ENCODE measurements around the gene BIK.
"Not testable (repeated sequence)": the region's sequence is repeated elsewhere in the genome, so short reads cannot be mapped to it uniquely, and the experiment has no call there.

BIK gene

DNA sequence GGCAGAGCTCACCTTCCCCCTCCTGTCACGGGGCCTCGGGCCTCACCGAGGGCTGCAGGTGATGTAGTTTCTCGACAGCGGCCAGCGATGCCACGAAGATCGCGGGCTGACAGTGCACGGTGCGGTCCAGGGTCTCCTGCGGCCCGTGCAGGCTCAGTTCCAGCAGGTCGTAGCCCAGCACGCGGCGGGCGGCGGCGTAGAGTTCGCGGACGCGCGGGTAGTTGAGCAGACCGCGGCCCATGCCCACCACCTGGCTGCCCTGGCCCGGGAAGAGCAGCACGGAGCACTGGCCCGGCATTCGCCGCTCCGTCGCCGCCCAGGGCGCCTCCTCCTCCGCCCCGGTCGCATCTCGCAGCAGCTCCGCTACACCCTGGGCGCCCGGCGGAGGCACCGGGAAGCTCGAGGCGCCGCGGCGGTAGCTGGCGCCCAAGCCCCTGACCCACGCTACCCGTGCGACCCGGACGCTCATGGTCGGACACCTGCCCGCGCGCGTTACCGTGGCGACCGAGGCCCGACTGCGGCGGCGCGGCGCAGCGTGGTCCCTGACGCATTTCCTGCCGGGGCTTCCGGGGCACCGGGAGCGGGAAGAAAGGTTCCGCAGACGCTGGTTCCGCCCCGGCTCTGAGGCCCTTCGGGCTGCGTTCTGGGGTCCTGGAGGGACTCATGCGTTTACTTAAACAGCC is 32.5 kb downstream of the BIK start, which contains the start of gene MCAT:
MCAT (minus strand) TSS at position 519 of the 683 bp plus-strand sequence; CDS start at position 469, 50 bp downstream.
- DNase-seq, result peak; percentile 72

DNA sequence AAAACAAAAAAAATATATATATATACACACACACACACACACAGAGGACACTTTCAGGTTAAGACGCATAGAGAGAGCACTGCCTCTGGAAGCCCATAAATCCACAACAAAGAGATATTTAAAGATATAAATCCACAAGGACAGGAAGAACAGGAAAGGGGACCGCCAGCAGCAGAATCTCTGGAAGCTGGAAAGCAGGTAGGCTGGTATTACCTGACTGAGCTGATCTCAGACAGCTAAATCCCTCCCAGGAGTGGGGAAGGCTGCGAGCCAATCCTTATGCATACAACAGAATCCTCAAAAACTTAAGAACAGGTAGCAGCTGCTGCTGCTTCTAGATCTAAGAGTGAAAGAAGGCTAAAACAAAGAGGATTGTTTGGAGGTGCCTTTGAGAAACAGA is 34.4 kb downstream of the BIK start:
- no peak for DNase-seq

DNA sequence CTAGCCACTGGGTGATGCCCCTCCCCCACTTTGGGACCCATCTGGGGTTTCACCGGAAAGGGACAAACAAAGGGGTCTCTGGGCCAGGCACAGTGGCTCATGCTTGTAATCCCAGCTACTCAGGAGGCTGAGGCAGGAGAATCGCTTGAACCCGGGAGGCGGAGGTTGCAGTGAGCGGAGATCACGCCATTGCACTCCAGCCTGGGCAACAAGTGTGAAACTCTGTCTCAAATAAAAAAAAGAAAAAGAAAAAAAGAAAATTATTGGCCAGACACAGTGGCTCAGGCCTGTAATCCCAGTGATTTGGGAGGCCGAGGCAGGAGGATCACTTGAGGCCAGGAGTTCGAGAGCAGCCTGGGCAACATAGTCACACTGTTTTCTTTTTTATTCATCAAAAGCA is 34.8 kb downstream of the BIK start:
- DNase-seq, result not testable (repeated sequence)

DNA sequence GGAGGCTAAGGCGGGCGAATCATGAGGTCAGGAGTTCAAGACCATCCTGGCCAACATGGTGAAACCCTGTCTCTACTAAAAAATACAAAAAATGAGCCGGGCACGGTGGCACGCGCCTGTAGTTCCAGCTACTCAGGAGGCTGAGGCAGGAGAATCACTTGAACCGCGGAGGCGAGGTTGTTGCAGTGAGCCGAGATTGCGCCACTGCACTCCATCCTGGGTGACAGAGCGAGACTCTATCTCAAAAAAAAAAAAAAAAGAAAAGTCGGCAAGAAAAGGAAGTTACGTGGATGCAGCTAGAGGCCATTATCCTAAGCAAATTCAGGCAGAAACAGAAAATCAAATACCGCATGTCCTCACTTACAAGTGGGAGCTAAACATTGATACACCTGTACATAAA is 35.8 kb downstream of the BIK start:
- not testable (repeated sequence) for DNase-seq

DNA sequence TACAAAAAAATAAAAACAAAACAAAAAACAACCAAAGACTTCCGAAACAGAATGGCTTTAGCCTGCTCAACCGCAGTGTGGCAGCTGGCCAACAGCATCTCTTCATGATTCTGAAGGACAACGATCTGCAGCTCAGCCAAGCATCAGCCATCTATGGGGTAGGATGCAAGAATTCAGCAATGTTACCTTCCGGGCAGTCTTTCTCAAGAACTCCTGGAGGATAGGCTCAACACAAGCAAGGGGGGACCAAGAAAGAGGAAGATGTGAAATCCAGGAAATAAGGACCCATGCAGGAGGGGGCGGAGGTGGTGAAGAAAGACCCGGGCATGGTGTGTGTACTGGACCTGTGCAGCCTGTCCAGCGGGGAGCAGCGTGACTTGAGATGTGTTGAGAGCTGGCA is 37.3 kb downstream of the BIK start:
- DNase-seq, result no peak

DNA sequence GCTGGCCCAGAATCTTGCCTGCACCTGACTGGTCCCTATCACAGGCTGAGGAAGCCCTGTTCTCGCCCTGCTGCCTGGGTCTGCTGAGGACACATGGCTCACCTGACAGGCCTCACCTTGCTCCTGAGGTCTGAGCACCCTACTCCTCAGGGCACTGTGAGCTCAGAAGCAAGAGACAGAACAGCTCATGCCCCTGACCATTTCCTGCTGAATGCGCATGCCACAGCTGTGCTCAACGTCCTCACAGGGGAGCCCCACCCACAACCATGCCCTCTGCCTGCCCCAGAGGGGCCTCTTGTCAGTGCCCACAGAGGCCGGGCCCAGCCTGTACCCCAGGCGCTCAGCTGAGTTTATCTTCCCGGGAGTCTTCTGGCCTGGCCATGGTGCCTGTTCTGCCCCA is 38.0 kb downstream of the BIK start:
- no peak for DNase-seq

DNA sequence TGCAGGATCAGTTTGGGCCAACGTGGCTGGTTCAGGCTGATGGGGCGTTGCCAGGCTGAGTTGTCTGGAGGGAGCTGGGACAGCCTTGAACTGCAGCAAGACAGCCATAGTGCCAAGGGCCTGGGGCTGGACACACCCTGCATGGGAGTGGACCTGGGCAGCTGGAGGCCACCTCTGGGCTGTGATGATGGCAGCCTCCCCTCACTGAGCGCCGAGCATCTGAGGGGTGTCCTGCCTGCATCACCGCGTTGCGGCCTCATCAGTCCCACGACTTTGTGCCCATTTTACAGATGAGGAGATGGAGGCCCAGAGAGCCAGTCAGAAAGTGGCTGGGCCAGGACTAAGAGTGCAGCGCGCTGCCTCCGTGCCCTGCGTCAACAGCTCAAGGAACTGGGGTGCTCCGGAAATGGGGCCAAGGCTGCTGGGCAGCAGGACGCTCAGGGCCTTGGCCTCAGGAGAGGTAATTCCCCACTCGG is 40.2 kb downstream of the BIK start:
- DNase-seq, result no peak

DNA sequence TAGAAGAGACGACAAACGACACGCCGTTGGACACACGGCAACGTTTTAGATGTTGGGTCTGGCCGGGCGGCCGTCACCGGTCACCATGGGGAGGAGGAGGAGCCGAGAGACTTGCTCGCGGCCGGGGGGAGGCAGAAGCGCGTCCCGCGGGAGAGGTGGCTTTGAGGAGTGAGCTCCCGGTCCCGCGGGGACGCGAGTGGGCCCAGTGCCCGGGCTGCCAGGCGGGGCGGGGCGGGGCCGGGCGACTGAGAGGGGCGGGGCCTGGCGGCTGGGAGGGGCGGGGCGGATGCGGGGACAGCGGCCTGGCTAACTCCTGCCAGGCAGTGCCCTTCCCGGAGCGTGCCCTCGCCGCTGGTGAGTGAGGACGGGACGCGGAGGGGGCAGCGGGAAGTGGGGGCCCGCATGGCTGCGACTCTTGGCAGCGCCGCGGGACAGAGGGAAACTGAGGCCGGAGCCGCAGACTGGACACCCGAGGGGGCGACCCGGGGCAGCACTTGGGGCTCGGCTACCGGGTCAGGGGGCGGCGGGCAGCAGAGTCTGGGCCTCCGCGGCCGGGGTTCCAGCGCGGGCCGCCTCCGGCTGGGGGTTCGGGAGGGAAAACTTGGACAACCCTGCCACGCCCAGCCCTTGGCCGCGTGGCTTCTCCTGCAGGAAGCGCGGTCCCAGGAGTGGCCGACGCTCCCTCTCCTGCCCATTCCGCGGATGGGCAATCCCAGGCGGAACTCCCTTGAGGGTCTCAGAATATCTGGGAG is 40.9 kb downstream of the BIK start, which contains the start of gene TSPO:
TSPO (plus strand) TSS at position 309 of the 752 bp plus-strand sequence. CDS start 7,680 bp downstream, outside the sequence.
- DNase-seq, result peak; percentile 48

DNA sequence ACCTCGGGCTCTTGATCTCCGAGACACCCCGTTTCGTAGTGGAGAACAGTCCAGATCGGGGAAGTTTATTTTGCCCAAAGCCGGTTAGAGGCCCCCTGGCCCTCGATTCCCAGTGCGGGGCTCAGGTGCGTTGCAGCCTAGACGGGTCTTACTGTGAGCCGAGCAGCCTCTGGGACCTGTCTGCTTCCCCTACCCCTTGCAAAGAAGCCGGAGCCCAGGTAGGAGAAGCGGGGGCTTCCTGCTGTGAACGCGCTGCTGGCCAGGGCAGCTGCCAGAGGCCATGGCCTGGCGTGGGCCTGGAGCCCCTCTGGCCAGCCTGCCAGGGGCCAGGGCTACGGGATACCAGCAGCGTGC is 41.4 kb downstream of the BIK start:
- no peak for DNase-seq

DNA sequence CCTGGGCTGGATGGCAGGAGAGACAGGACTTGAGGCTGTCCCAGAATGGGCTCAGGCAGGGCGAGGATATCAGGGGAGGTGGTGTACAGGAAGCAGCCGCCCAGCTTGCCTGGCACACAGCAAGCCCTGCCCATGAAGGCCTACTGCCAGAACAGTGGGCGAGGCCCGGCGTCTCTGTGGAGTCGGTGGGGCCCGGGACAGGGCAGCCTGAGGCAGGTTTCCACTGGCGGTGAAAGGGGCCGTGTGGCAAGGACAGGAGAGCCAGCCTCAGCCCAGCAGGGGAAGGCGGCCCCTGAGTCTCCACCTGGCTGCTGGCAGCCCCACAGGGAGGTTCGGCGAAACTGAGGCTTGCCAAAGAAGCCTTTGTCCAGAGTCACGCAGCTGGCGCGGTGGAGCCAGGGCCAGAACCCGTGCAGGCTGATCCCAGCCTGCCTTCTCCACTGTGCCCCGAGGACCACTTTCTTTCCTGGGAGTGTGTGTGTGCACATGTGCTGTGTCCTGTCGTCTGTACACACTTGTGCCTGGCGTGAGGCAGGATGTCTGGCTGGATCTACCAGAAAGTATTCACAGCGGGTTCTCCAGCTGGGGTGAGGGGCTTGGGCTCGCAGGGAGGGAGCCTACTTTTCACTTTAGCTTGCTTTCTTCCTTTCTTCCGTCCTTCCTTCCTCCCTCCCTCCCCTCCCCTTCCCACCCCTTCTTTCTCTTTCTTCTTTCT is 42.0 kb downstream of the BIK start:
- peak; percentile 57 for DNase-seq

DNA sequence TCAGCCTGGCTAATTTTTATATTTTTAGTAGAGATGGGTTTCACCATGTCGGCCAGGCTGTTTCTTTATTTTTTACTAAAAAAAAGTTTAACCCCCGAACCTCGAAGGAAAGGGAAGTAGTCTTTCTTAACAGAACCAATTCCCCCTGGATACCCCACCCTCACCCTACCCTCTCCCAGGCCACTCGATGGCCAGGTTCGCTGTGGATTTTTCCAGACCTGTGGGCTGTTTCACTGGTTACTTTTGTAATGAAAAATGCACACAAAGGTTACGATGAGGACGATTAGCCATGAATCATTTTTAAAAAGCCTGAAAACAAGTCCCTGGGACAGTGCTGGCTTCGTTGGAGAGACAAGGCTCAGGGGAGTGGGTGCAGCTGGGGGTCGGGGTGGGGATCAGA is 43.3 kb downstream of the BIK start:
- DNase-seq, result no peak

DNA sequence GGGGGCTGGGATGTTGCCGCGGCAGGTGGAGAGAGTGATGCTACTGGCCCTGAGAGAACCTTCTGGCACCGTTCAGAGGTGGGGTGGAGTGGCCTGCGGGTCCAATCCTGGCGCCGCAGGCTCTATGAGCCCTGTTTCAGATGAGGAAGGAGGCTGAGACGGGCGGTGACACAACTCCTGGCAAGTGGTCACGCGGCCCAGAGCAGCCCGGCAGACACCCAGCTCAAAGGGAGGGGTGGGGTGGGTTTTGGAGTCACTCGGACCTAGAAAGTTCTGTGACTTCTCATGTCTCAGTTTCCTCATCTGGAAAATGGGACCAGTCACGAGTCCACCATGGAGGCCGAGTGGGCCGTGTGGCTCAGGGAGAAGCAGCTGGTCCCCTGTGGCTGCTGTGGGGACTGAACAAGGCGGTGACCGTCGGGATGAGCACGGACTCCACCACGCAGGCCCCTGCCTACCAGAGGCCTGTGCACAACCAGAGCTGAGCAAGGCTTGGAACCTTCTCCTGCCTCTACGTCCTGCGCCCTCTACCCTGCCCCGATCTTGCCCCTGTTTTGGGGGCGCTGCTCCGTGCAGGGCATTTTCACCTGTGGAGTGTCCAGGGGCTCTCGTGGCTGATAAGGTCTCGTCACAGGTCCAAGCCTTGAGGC is 44.5 kb downstream of the BIK start:
- DNase-seq, result no peak

DNA sequence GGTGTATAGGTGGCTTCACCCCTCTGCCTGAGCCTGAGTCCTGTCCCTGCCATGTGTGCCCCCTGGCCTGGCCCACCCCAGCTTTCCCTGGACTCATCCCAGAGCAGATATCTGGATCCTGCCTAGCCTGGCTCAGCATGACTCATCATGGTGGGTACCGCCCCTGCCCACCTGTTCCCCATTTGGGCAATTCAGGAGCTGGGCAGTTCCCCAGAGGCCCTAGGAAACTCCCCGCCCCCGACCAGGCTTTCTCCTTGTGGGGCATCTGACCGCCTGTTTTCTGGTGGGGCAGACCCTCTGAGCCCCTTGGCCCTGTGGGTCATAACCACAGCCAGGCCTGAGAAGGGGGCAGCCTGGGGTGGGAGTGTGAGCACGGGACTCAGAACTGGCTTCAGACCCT is 45.2 kb downstream of the BIK start:
- DNase-seq, result no peak

DNA sequence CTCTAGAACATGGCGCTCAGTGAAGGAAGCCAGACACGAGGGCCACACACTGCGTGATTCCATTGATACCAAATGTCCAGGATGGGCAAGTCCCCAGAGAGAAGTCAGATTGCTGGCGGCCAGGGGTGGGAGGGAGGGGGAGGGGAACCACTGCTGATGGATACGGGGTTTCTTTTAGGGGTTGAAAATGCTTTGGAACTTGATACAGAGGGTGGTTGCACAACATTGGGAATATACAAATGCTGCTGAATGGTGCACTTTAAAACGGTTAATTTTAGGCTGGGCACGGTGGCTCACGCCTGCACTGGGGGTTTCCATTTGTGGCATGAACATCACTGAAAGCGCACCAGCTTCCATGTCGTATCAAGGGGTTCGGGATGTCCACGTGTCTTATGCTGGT is 45.9 kb downstream of the BIK start:
- DNase-seq, result no peak

DNA sequence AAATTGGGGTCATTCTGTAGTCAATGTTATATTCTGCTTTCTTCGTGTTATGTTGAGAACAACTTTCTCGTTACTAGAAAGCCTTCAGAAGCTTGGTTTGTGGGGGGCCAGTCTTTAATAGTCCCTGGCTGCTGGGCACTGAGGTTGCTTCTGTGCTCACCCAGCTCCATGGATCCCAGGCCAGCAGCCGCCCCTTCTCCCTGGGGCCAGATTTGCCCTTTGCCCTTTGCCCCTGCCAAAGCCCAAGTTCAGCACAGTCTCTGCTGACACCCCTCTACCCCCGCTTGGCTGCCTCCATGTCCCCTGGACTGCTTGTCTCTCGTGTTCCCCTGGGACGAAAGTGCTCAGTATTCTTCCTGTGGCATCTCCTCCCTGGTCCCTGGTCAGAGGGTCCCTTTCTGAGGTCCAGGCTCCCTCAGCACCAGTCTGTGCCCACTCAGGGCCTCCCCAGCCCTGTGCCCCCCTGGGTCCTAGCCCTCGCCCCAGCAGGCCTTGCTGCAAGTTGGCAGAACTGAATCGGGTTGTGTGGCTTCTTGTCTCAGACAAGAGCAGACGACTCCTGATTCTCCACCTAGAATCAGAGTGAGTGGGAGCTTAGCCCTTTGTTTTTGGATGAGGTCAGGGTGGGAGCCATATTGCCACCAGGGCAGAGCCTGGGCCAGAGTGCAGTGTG is 47.5 kb downstream of the BIK start:
- DNase-seq, result no peak

DNA sequence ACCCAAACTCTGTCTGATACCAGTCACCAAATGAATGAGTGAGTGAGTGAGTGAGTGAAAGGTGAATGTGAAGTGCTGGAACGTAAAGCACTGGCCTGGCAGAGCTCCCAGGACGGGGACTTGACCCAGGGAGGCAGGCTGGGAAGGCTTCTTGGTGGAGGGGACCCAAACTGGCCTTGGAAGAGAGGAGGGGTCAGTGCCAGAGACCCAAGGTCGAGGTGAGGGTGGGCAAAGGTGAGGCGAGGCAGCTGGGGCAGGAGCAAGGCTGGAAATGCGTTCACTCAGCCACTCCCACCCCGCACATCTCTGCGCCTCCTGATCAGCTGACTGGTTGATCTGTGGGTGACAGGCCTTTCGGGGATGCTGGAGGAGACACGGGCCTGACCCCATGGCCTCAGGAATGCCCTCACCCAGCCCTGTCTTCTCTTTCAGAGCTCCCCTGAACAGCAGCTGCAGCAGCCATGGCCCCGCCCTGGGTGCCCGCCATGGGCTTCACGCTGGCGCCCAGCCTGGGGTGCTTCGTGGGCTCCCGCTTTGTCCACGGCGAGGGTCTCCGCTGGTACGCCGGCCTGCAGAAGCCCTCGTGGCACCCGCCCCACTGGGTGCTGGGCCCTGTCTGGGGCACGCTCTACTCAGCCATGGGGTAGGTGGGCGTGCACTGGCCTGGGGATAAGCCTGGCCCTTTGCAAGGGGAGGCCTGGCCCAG is 48.4 kb downstream of the BIK start:
- no peak for DNase-seq

DNA sequence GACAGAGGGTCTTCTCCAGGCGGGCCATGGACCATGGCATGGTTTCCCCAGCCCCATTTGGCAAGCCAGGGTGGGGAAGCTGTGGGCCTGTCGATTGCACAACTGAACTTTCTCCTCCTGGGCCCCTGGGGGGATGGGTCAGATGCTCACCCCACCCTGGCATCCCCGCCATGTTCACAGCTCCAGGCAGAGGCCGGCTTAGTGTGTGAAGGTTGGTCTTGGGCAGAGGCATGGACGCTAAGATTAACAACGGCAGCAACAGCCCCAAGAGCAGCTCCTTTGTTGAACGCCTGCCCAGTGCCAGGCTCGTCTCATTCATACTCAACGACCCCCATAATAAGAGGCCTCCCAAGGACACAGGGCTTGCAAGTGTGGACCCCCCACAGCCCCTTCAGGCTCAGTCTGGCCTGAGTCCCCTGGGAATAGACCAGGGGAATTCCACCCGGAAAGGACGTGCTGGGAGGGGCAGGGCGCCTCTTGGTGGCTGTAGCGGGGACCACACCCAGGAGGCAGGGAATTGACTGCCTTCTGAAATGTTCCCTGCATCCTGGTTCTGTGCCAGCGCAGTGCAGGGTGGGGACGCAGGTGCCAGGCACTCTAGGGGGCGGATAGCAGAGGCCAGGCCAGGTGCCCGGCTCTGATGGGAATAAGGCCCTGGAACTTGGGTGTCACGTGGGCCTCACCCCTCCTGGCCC is 49.1 kb downstream of the BIK start:
- DNase-seq, result no peak

DNA sequence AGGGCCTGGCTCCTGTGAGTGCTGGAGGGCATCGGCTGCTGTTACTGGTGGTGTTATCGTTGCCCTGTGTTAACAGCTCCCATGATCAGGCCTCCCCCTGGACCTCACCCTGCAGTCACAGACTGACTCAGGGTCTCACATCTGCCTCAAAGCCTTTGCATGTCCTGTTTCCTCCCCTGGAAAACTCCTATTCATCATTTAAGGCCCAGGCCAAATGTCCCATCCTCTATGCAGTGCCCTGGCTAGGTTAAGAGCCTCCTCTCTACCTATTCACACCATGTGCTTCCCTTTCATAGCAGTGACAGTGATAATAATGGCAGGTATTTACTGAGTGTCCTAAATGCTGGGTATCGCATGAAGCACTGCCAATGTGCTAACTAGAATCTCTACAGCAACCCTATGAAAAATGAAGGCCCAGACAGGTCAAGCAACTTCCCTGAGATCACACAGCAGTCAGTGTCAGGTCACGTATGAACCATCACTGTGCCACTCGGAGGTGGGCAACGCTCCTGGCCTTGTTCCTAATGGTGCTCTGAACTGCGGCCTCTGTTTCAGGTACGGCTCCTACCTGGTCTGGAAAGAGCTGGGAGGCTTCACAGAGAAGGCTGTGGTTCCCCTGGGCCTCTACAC is 50.1 kb downstream of the BIK start:
- DNase-seq, result no peak

DNA sequence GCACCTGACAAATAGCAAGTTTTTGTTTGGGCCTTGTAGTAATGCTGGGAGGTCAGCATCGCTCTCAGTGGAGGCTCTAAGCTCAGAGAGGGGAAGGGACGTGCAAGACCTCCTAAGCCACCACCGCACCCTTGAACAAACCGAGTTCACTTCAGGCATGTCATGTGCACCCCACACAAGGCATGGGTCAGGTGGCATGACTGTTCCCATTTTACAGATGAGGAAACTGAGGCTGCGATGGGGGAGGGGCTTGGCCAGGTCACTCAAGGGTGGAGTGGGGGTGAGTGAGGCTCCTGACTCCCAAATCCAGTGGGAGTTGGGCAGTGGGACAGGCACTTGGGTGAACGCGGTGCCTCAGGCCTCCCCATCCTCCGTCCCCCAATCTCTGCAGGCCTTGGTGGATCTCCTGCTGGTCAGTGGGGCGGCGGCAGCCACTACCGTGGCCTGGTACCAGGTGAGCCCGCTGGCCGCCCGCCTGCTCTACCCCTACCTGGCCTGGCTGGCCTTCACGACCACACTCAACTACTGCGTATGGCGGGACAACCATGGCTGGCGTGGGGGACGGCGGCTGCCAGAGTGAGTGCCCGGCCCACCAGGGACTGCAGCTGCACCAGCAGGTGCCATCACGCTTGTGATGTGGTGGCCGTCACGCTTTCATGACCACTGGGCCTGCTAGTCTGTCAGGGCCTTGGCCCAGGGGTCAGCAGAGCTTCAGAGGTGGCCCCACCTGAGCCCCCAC is 52.0 kb downstream of the BIK start:
- no peak for DNase-seq

DNA sequence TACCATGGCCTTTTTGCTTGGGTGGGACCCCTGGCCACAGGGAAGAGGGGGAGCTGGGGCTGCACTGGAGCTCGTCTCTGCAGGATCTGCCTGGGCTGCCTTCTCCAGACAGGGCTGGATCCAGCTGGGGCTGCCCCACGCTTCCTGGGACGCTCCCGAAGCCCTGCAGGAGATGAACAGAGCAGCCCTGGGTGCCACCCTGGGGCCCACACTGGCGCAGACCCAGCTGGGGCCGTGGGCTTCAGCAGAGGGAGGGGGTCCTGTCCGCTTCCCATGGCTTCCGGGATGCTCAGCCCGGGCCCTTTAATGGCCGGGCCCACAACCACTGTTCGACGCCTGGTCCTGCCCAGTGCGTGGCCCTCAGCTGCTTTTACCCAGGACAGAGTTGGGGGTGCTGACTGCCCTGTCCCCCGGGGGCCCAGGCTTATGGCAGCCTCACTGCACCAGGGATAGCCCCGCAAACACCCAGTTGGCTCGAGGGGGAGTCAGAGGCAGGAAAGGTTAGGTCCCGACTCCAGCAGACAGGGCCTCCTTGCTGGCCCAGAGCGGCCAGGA is 52.8 kb downstream of the BIK start:
- no peak for DNase-seq

Data from activated gamma-delta T cell treated with Interleukin-2 at 50 U/mL for 16 hours (primary cell).